ENCODE results near the gene SLC5A1. TPM values are rescaled to one million over a fixed set of nuclear protein-coding genes. Genes with fewer than 3 reads are reported as not detected.

Gene SLC5A1
- total RNA-seq, 1 experiment from 2014 or later = 0.23 TPM

GRCh38 chr22:32059426-32059825 lies 16.4 kb downstream of the SLC5A1 start:
- POLR2A ChIA-PET = no interaction called here
- Mint-ChIP-seq H3K27ac (ENCODE audit: unreplicated experiment) (no peak overlapping the region), H3K4me1 (ENCODE audit: low read depth, unreplicated experiment) (no peaks in the 10 kb centered on the region), H3K36me3 (ENCODE audit: insufficient read depth, unreplicated experiment) (no peaks in the 10 kb centered on the region), H3K9me3 (ENCODE audit: unreplicated experiment) (no peaks in the 10 kb centered on the region), H3K27me3 (ENCODE audit: insufficient read depth, unreplicated experiment) (peaks cover 3% of the 10 kb centered on the region), H3K4me3 (ENCODE audit: unreplicated experiment) (no peak overlapping the region)
- Histone ChIP-seq H3K4me1 (peaks cover 6% of the 10 kb centered on the region; the same call in 1 of the 2 replicates), H3K27me3 (replicated peaks; ENCODE audit: control insufficient read depth, insufficient read depth, low read length) (no peaks in the 10 kb centered on the region), H3K9me3 (no peaks in the 10 kb centered on the region), H3K36me3 (ENCODE audit: control insufficient read depth, insufficient read depth, low read length) (no peaks in the 10 kb centered on the region), H3K4me3 (ENCODE audit: low read depth, low read length) (no peak overlapping the region)
- no peak for TF ChIP-seq CTCF (IDR thresholded peaks at IDR 0.05; ENCODE audit: insufficient read depth in 1 of 2, low read depth in 1 of 2, low read length in 1 of 2, severe bottlenecking in 1 of 2, unreplicated experiment in 1 of 2)
- CTCF ChIA-PET = no interaction called here
- BruUV-seq (replicated peaks) = no TSS peak
- DNase-seq = no peak
- intact Hi-C loops (cut with micrococcal nuclease; ENCODE audit: unreplicated experiment) = no loop called here

GRCh38 chr22:32063701-32064100 lies 20.6 kb downstream of the SLC5A1 start:
- Histone ChIP-seq H3K4me1 (peaks cover 6% of the 10 kb centered on the region; the same call in 1 of the 2 replicates), H3K9me3 (no peaks in the 10 kb centered on the region), H3K27me3 (replicated peaks; ENCODE audit: control insufficient read depth, insufficient read depth, low read length) (no peaks in the 10 kb centered on the region), H3K36me3 (ENCODE audit: control insufficient read depth, insufficient read depth, low read length) (no peaks in the 10 kb centered on the region), H3K4me3 (ENCODE audit: low read depth, low read length) (no peak overlapping the region)
- DNase-seq = no peak
- ChIA-PET CTCF (no interaction called here), POLR2A (no interaction called here)
- Mint-ChIP-seq H3K27me3 (ENCODE audit: insufficient read depth, unreplicated experiment) (peaks cover 3% of the 10 kb centered on the region), H3K4me3 (ENCODE audit: unreplicated experiment) (no peak overlapping the region), H3K36me3 (ENCODE audit: insufficient read depth, unreplicated experiment) (no peaks in the 10 kb centered on the region), H3K9me3 (ENCODE audit: unreplicated experiment) (no peaks in the 10 kb centered on the region), H3K27ac (ENCODE audit: unreplicated experiment) (no peak overlapping the region), H3K4me1 (ENCODE audit: low read depth, unreplicated experiment) (no peaks in the 10 kb centered on the region)
- BruUV-seq (replicated peaks) = no TSS peak
- TF ChIP-seq CTCF (IDR thresholded peaks at IDR 0.05; ENCODE audit: insufficient read depth in 1 of 2, low read depth in 1 of 2, low read length in 1 of 2, severe bottlenecking in 1 of 2, unreplicated experiment in 1 of 2) = no peak
- intact Hi-C loops (cut with micrococcal nuclease; ENCODE audit: unreplicated experiment) = no loop called here

GRCh38 chr22:32066820-32067219 lies 23.8 kb downstream of the SLC5A1 start:
- Histone ChIP-seq H3K4me1 (peaks cover 6% of the 10 kb centered on the region; the same call in 1 of the 2 replicates), H3K36me3 (ENCODE audit: control insufficient read depth, insufficient read depth, low read length) (no peaks in the 10 kb centered on the region), H3K9me3 (no peaks in the 10 kb centered on the region), H3K27me3 (replicated peaks; ENCODE audit: control insufficient read depth, insufficient read depth, low read length) (no peaks in the 10 kb centered on the region), H3K4me3 (ENCODE audit: low read depth, low read length) (no peak overlapping the region)
- ChIA-PET CTCF (no interaction called here), POLR2A (no interaction called here)
- Mint-ChIP-seq H3K4me3 (ENCODE audit: unreplicated experiment) (no peak overlapping the region), H3K9me3 (ENCODE audit: unreplicated experiment) (no peaks in the 10 kb centered on the region), H3K27me3 (ENCODE audit: insufficient read depth, unreplicated experiment) (peaks cover under 1% of the 10 kb centered on the region), H3K36me3 (ENCODE audit: insufficient read depth, unreplicated experiment) (no peaks in the 10 kb centered on the region), H3K4me1 (ENCODE audit: low read depth, unreplicated experiment) (no peaks in the 10 kb centered on the region), H3K27ac (ENCODE audit: unreplicated experiment) (no peak overlapping the region)
- no peak for TF ChIP-seq CTCF (IDR thresholded peaks at IDR 0.05; ENCODE audit: insufficient read depth in 1 of 2, low read depth in 1 of 2, low read length in 1 of 2, severe bottlenecking in 1 of 2, unreplicated experiment in 1 of 2)
- no TSS peak for BruUV-seq (replicated peaks)
- intact Hi-C loops (cut with micrococcal nuclease; ENCODE audit: unreplicated experiment) = no loop called here
- no peak for DNase-seq
